Immature natural killer cell (primary cell): ENCODE results near the gene GUCY1B1. TPM values are rescaled to one million over a fixed set of nuclear protein-coding genes. Genes with fewer than 3 reads are reported as not detected.

Experiments
- DNase-seq, 3 donors: peaks; one replicate each; pipeline ENCODE4 v3.0.0; 2022; ENCODE audit warnings: mixed read lengths in 1 of 3
- H3K27ac Mint-ChIP-seq, 6 donors: one replicate each; pipeline ENCODE4 v1.8.0; 2020; ENCODE audit warnings: mixed read lengths in 6 of 6, mild to moderate bottlenecking in 5 of 6, inconsistent platforms in 4 of 6, moderate library complexity in 3 of 6
- H3K27me3 Mint-ChIP-seq, 3 donors: one replicate each; pipeline ENCODE4 v1.8.0; 2020 to 2021; ENCODE audit warnings: low read depth in 3 of 3, mild to moderate bottlenecking in 3 of 3, mixed read lengths in 3 of 3, moderate library complexity in 3 of 3, inconsistent platforms in 1 of 3
- H3K36me3 Mint-ChIP-seq, 3 donors: one replicate each; pipeline ENCODE4 v1.8.0; 2020; ENCODE audit warnings: mixed read lengths in 3 of 3, inconsistent platforms in 2 of 3, mild to moderate bottlenecking in 2 of 3
- H3K4me1 Mint-ChIP-seq, 2 donors: one replicate each; pipeline ENCODE4 v1.8.0; 2020; ENCODE audit warnings: inconsistent platforms in 2 of 2, mild to moderate bottlenecking in 2 of 2, mixed read lengths in 2 of 2, moderate library complexity in 1 of 2
- H3K4me3 Mint-ChIP-seq, 5 donors: one replicate each; pipeline ENCODE4 v1.8.0; 2020; ENCODE audit warnings: mild to moderate bottlenecking in 5 of 5, mixed read lengths in 5 of 5, inconsistent platforms in 3 of 5, moderate library complexity in 3 of 5
- H3K9me3 Mint-ChIP-seq, 6 donors: one replicate each; pipeline ENCODE4 v1.8.0; 2020; ENCODE audit warnings: mild to moderate bottlenecking in 6 of 6, mixed read lengths in 6 of 6, inconsistent platforms in 4 of 6, moderate library complexity in 3 of 6
- polyA plus RNA-seq, 3 donors: library from polyadenylated mRNA; unstranded; fragments of 300-500 nt; fragmentation: Illumina TruSeq; gene quantifications; one replicate each; pipeline ENCODE4 v1.2.3, GENCODE V29; 2021

GUCY1B1 gene
- polyA plus RNA-seq, 3 donors from 2014 or later, result 4.0 to 7.8 (median 4.3) TPM

DNA sequence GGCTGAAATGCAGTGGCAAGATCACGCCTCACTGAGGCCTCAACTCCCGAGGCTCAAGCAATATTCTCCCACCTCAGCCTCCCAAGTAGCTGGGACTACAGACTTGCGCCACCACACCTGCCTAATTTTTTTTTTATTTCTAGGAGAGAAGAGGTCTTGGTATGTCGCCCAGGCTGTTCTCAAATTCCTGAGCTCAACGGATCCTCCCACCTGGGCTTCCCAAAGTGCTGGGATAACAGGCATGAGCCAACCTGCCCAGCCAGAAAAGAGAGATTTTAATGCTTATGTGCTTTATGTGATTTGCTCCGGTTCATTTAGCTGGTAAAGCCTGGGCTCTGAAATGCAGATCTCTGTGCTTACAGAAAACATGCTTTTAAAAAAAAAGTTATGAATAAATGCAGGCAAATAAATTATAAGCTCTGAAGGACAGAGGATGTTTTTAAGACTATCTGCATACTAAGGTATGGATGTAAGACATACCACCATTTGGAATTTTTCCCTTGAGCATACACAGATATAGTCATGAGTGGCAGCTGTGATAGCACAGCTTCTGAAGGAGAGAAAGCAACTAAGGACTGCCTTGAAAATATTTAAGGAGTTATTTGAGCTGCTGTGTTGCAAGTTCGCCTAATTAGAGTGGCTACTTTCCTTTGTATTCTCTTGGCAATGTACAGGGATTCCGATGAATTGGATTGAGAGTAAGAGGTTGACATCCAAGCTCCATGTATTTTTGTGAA is 13.8 kb downstream of the GUCY1B1 start:
- Mint-ChIP-seq H3K9me3 (no peaks in the 10 kb centered on the region), H3K4me1 (no peaks in the 10 kb centered on the region), H3K4me3 (no peak overlapping the region), H3K27me3 (peaks cover 0 to 2% (median 0%) of the 10 kb centered on the region in 3 donors), H3K27ac (no peak overlapping the region), H3K36me3 (peaks cover 0 to 7% (median 6%) of the 10 kb centered on the region in 3 donors)
- no peak for DNase-seq

DNA sequence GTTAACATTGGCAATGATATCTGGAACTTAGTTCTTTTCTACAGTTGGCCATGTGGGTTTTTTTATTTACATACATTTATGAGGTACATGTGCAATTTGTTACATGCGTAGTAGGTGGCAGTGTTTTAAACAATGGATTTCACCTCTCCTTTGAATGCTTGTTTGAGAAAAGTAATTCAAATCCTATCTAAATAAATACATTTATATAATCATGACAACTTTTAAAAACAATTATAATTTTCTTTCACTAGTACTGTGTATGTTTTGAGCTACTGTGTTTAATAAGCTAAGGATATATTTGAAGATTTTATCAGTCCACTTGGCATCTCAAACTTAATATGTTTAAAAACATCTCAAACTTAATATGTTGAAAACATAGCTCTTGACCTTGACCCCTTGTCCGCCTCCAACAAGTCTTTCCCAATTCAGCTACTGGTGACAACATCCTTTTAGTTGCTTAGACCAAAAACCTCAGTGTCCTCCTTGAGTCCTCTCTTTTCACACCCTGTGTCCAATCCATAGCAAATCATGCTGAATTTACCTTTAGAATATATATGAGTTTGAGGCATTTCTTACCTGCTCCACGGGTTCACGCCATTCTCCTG is 14.5 kb downstream of the GUCY1B1 start:
- H3K27me3 Mint-ChIP-seq, result peaks cover 0 to 2% (median 0%) of the 10 kb centered on the region in 3 donors

DNA sequence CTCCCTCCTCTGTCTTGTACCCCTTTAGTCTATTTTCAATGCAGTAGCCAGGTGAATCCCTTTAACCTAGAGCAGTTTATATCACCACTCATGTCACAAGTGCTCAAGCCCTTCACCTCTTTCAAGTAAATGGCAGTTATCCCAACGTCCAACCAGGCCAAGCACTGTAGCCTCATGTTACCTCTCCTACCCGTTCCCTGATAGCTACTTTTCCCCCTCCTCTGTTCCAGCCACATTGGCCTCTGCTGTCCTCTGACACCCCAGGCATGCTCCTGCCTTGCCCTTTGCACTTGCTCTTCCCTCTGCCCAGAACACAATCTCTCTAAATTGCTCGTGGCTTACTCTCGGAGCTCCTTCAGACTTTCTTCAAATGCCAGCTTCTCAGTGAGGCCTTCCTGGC is 15.2 kb downstream of the GUCY1B1 start:
- no peak for DNase-seq
- Mint-ChIP-seq H3K4me3 (no peak overlapping the region), H3K27me3 (peaks cover 0 to 2% (median 0%) of the 10 kb centered on the region in 3 donors), H3K27ac (no peak overlapping the region), H3K36me3 (peaks cover 0 to 7% (median 6%) of the 10 kb centered on the region in 3 donors), H3K9me3 (no peaks in the 10 kb centered on the region), H3K4me1 (no peaks in the 10 kb centered on the region)

More for the DNA sequence above, 14.5 kb downstream of the GUCY1B1 start:
- no peak for DNase-seq
- Mint-ChIP-seq H3K36me3 (peaks cover 0 to 7% (median 6%) of the 10 kb centered on the region in 3 donors), H3K9me3 (no peaks in the 10 kb centered on the region), H3K4me1 (no peaks in the 10 kb centered on the region), H3K27ac (no peak overlapping the region), H3K4me3 (no peak overlapping the region)

DNA sequence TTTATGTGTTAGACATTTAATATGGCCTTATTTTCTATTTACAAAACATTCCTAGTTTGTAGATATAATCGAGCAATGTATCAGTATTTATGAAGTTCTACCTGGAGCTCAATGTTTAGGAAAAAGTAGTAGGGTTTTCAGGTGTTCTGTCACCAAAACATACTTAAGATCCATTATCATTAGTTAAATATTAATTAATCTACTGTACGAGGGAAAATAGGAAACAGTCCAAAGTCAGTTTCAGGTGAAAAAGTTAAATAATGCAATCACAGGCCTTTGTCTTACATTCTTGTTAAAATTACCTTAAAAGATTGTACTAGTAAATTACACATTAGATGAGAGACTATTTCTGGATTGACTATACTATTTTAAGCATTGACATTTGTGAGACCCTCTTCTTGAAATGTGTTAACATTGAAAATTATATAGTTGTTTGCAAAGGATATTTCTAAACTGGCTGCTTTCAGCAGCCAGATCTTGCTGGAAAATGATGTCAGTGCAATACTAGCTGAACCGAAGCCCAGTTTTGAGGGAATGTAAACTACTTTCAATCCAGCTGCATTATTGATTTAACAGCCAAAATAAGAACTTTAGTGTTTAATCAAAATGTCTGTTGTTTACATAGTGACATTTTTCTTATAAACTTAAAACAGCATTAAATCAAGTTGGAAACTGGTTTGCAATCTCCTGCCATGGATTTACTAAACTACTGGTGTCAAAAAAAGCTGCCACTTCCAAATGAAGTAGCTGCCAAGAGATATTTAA is 19.3 kb downstream of the GUCY1B1 start:
- Mint-ChIP-seq H3K9me3 (no peaks in the 10 kb centered on the region), H3K27me3 (peaks cover 0 to 2% (median 0%) of the 10 kb centered on the region in 3 donors), H3K36me3 (peaks cover 0 to 10% (median 9%) of the 10 kb centered on the region in 3 donors), H3K4me3 (no peak overlapping the region), H3K4me1 (no peaks in the 10 kb centered on the region), H3K27ac (no peak overlapping the region)
- no peak for DNase-seq

DNA sequence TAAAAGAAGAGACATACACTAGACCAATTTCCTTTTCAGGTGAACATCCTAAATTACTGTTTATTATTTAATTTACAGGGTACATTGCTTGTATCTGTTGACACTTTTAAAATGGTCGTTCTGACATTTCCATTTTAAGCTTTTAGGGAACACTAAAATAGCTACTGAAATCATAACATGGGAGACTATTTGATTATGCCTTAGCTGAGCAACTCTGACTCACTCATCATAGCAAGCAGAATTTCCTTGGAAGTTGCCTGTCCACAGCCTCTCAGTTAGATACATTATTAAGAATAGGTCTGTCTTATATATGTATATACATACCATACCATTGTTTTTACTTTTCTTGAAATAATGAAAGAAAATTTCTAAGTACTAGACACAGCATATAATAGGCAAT is 22.0 kb downstream of the GUCY1B1 start:
- no peaks in the 10 kb centered on the region for H3K27me3 Mint-ChIP-seq
- peaks cover 0 to 4% (median 3%) of the 10 kb centered on the region in 3 donors for H3K36me3 Mint-ChIP-seq
- H3K4me3 Mint-ChIP-seq, result no peak overlapping the region

DNA sequence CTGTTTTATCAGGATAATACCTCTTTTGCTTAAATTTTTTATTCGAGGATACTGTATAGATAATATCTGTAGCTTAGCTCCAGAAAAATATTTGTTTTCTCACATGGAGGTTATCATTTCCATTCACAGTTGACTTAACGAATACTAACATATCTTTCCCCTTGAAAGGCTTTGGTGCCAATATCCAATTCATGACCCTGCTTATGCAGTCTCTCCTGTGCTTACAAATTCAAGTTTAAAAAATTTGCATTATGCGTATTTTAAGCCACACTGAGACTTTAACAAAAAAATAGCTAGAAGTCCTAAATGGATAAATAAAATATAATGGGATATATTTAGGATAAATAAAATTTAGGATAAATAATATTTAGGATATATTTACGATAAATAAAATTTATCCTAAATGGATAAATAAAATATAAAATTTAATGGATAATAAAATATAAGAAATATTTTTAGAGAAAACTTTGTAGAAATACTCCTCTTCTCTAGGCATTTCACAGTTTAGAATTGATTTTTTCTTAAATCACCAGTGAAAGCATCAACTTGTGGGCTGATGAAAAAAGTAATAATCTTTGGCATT is 22.5 kb downstream of the GUCY1B1 start:
- Mint-ChIP-seq H3K4me3 (no peak overlapping the region), H3K36me3 (peaks cover 0 to 4% (median 3%) of the 10 kb centered on the region in 3 donors), H3K4me1 (no peaks in the 10 kb centered on the region), H3K27ac (no peak overlapping the region), H3K9me3 (no peaks in the 10 kb centered on the region), H3K27me3 (no peaks in the 10 kb centered on the region)
- no peak for DNase-seq

More for the DNA sequence above, 22.0 kb downstream of the GUCY1B1 start:
- no peak overlapping the region for H3K27ac Mint-ChIP-seq
- no peaks in the 10 kb centered on the region for H3K4me1 Mint-ChIP-seq
- DNase-seq, result no peak
- no peaks in the 10 kb centered on the region for H3K9me3 Mint-ChIP-seq

DNA sequence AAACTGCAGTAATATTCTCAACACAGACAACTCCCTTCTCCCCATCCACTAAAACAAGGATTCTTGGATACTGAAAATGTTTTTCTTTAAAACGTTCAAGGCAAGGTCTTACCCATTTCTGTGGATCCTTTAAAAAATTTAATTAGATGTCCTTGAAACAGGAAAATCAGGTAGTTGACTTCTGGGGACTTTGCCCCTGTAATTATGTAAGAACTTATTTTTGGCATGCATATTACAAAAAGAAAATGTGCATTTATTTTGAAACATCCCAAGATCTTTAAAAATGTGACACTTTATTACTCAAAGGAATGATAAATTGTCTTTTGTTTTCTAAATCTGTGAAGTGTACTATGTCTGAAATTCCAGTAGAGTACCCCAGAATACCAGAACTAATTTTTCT is 25.8 kb downstream of the GUCY1B1 start:
- peaks cover 0 to 5% of the 10 kb centered on the region in 2 donors for H3K4me1 Mint-ChIP-seq
- H3K9me3 Mint-ChIP-seq, result no peaks in the 10 kb centered on the region
- DNase-seq, result no peak
- no peak overlapping the region for H3K27ac Mint-ChIP-seq
- no peak overlapping the region for H3K4me3 Mint-ChIP-seq
- no peaks in the 10 kb centered on the region for H3K27me3 Mint-ChIP-seq
- peaks cover 0 to 4% (median 3%) of the 10 kb centered on the region in 3 donors for H3K36me3 Mint-ChIP-seq

DNA sequence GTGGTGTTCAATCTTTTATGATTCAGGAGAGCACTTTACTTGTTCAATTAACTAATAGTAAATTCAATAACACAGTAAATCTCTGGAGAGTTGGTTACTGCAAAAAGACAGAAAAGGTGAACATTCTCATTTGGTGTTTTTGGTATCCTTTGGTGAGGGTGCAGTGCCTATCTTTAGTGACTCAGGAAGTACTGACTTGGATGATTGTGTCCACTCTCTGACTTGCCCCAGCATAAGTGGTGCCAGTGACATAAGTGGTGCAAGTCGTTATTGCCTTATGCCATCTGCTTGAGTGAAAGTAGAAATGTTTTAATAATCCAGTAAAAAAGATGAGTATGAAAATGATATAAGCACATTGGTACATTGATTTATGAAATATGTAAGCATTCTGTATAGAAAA is 27.0 kb downstream of the GUCY1B1 start:
- Mint-ChIP-seq H3K9me3 (no peaks in the 10 kb centered on the region), H3K36me3 (peaks cover 0 to 4% (median 3%) of the 10 kb centered on the region in 3 donors), H3K27me3 (no peaks in the 10 kb centered on the region), H3K4me3 (no peak overlapping the region), H3K4me1 (peaks cover 0 to 5% of the 10 kb centered on the region in 2 donors), H3K27ac (no peak overlapping the region)
- no peak for DNase-seq

DNA sequence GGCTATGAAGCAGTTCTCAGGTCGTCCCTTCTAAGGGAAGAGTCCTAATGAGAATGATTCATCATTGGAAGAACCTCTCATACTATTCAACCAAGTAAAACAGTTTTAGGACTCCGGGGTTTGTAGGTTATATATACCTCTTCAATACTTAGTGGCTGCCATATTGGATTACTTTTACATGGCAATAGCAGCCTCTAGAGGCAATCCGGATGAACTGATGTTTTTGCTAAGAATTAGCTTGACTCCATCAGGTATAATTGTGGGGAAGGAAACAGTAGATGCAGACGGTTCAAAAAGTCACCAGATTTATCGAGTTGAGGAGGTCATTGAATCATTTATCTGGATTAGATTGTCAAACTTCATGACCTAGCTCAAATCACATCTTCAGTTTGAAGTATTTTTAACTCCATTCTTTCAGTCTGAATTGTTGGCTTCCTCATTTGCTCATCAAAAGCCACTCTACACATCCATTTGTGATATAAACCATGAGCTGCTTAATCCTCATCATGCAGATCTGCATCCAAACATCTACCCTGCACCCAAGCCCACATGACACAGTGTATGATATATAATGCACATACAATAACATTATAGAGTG is 28.4 kb downstream of the GUCY1B1 start:
- Mint-ChIP-seq H3K9me3 (no peaks in the 10 kb centered on the region), H3K4me3 (no peak overlapping the region), H3K27me3 (no peaks in the 10 kb centered on the region), H3K36me3 (peaks cover 0 to 4% (median 3%) of the 10 kb centered on the region in 3 donors), H3K27ac (no peak overlapping the region), H3K4me1 (peaks cover 0 to 5% of the 10 kb centered on the region in 2 donors)
- peak; percentile 44 to 46 (median 45) for DNase-seq

DNA sequence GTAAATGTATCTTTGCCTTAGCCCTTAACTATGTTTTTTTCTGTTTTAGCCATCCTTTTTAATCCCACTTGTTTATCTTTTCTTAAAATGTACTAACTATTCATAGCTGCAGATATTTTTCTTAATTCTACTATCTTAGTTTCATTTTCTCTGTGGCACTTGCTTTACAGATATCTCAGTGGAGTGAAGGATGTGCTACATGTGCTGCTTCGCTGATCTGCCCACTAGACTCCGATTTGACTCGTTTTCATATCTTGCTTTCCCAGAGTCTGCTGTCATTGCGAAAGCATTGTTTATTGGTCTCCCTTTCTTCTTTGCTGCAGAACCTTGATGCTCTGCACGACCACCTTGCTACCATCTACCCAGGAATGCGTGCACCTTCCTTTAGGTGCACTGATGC is 30.6 kb downstream of the GUCY1B1 start:
- Mint-ChIP-seq H3K9me3 (no peaks in the 10 kb centered on the region), H3K4me1 (peaks cover 0 to 5% of the 10 kb centered on the region in 2 donors), H3K4me3 (no peak overlapping the region), H3K36me3 (peaks cover 0 to 3% (median 0%) of the 10 kb centered on the region in 3 donors), H3K27me3 (no peaks in the 10 kb centered on the region), H3K27ac (no peak overlapping the region)
- no peak for DNase-seq

DNA sequence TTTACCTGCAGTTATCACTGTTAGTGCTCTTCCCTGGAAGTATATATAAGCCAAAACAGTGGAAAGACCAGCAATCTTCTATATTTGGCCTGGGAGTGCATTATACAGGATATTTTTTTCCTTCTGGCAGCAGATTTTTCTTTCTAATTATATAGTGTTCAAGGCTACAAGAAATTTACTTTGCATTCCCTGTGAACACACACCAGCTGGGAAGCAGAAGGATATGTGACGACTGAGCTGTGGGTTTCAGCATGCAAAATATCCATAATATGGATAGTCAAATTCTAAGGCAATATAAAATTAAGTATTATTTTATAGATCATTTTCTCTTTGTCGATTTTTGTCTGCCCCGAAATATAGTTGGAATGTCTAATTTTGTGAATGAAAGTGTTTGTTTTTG is 31.2 kb downstream of the GUCY1B1 start:
- no peak overlapping the region for H3K4me3 Mint-ChIP-seq
- no peak overlapping the region for H3K27ac Mint-ChIP-seq
- DNase-seq, result no peak
- H3K27me3 Mint-ChIP-seq, result no peaks in the 10 kb centered on the region
- peaks cover 0 to 5% of the 10 kb centered on the region in 2 donors for H3K4me1 Mint-ChIP-seq
- no peaks in the 10 kb centered on the region for H3K9me3 Mint-ChIP-seq
- H3K36me3 Mint-ChIP-seq, result peaks cover 0 to 3% (median 0%) of the 10 kb centered on the region in 3 donors

DNA sequence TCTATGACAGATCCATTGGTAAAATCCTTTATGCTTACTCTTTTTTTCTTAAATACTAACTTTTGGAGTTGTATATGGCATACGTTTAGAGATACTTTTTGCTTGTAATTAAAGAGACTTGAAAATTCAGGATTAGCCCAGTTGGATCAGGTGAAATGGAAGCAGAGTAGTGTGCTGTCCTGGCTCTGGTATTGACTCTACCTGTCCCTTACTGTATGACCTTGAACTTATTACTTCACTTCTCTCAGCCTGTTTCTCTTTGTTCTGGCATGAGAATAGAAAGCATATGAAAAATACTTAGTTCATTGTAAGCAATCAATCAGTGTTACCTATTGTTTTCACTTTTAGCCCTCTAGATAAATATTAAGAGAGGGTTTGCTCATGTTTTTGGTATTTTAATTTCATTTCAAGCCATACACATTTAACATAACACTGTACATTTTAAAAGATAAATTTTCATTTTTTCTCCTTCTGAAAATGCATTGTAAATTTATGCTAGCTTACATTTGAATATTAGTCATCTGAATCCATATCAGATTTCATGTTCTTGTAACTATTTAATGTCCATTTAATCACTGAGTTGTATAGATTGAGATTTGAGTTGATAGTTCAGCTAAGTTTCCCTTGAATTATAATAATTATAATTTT is 35.9 kb downstream of the GUCY1B1 start:
- H3K4me1 Mint-ChIP-seq, result no peaks in the 10 kb centered on the region
- no peaks in the 10 kb centered on the region for H3K27me3 Mint-ChIP-seq
- H3K36me3 Mint-ChIP-seq, result peaks cover 0 to 3% (median 0%) of the 10 kb centered on the region in 3 donors
- H3K4me3 Mint-ChIP-seq, result no peak overlapping the region
- no peak for DNase-seq
- no peak overlapping the region for H3K27ac Mint-ChIP-seq
- no peaks in the 10 kb centered on the region for H3K9me3 Mint-ChIP-seq

DNA sequence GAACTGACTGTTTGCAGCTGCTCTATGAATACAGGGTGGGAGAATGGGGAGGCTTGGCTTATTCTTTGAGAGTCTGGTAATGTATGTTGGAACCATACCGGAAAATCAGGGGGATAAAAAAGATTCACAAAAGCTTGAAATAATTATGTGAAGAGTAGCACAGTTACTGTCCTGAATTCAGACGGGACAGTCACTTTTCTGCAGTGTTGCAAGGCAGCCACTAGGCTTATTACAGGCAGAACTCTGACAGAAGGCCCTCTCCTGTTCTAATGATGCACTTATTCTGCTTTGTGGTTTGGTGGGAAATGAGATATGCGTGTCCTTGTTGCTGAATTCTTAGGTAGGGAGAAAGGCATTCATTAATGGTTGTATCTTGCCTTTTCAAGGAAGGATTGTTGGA is 37.2 kb downstream of the GUCY1B1 start:
- no peaks in the 10 kb centered on the region for H3K4me1 Mint-ChIP-seq
- H3K4me3 Mint-ChIP-seq, result no peak overlapping the region

More for the DNA sequence above, 37.2 kb downstream of the GUCY1B1 start:
- Mint-ChIP-seq H3K27ac (peak overlapping the region in 1 of 6 donors; percentile 2), H3K27me3 (no peaks in the 10 kb centered on the region), H3K9me3 (no peaks in the 10 kb centered on the region), H3K36me3 (no peaks in the 10 kb centered on the region)
- no peak for DNase-seq
